Measurements from ENCODE around the gene SCN9A. TPM values are rescaled to one million over a fixed set of nuclear protein-coding genes. Genes with fewer than 3 reads are reported as not detected.

Gene SCN9A
- total RNA-seq, 2 experiments from 2014 or later: 0.14 to 0.17 TPM

- ChIA-PET POLR2A (no interaction called here), CTCF (no interaction called here)
- no peak for DNase-seq
- Mint-ChIP-seq H3K36me3 (ENCODE audit: low read depth) (no peaks in the 10 kb centered on the region), H3K9me3 (no peaks in the 10 kb centered on the region), H3K27ac (no peak overlapping the region), H3K27me3 (no peaks in the 10 kb centered on the region), H3K4me1 (ENCODE audit: low read depth) (no peaks in the 10 kb centered on the region), H3K4me3 (no peak overlapping the region)
- no peaks in the 10 kb centered on the region for H3K27me3 ChIP-seq (ENCODE audit: control insufficient read depth in 1 of 2, insufficient read depth in 2 of 2, low read length in 2 of 2)
- TF ChIP-seq, protein P1, sequence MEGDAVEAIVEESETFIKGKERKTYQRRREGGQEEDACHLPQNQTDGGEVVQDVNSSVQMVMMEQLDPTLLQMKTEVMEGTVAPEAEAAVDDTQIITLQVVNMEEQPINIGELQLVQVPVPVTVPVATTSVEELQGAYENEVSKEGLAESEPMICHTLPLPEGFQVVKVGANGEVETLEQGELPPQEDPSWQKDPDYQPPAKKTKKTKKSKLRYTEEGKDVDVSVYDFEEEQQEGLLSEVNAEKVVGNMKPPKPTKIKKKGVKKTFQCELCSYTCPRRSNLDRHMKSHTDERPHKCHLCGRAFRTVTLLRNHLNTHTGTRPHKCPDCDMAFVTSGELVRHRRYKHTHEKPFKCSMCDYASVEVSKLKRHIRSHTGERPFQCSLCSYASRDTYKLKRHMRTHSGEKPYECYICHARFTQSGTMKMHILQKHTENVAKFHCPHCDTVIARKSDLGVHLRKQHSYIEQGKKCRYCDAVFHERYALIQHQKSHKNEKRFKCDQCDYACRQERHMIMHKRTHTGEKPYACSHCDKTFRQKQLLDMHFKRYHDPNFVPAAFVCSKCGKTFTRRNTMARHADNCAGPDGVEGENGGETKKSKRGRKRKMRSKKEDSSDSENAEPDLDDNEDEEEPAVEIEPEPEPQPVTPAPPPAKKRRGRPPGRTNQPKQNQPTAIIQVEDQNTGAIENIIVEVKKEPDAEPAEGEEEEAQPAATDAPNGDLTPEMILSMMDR (IDR thresholded peaks at IDR 0.05): no peak
- intact Hi-C loops (cut with DNase I, micrococcal nuclease): no loop called here
- no peaks in the 10 kb centered on the region for H3K4me1 ChIP-seq (ENCODE audit: insufficient read depth, low read length)
- no peaks in the 10 kb centered on the region for H3K36me3 ChIP-seq (ENCODE audit: insufficient read depth, low read length)
- ATAC-seq (ENCODE audit: poor library complexity): no peak
- no peak overlapping the region for H3K4me3 ChIP-seq (ENCODE audit: low read length)
- H3K9me3 ChIP-seq (ENCODE audit: control insufficient read depth in 1 of 2, insufficient read depth in 1 of 2, low read length in 2 of 2): no peaks in the 10 kb centered on the region
- no peak overlapping the region for H3K27ac ChIP-seq (ENCODE audit: low read depth in 1 of 2, low read length in 2 of 2)
These were observed 10.5 kb downstream of the SCN9A start for GRCh38 chr2:166365239-166365638.

- H3K36me3 ChIP-seq (ENCODE audit: insufficient read depth, low read length): no peaks in the 10 kb centered on the region
- no peaks in the 10 kb centered on the region for H3K4me1 Mint-ChIP-seq (ENCODE audit: low read depth)
- no peaks in the 10 kb centered on the region for H3K9me3 ChIP-seq (ENCODE audit: control insufficient read depth in 1 of 2, insufficient read depth in 1 of 2, low read length in 2 of 2)
- TF ChIP-seq, protein P1 (IDR thresholded peaks at IDR 0.05): no peak
- POLR2A ChIA-PET: no interaction called here
- H3K27ac Mint-ChIP-seq: no peak overlapping the region
- H3K27me3 ChIP-seq (ENCODE audit: control insufficient read depth in 1 of 2, insufficient read depth in 2 of 2, low read length in 2 of 2): no peaks in the 10 kb centered on the region
- H3K27ac ChIP-seq (ENCODE audit: low read depth in 1 of 2, low read length in 2 of 2): no peak overlapping the region
- DNase-seq (no peak), ATAC-seq (ENCODE audit: poor library complexity) (no peak)
- no peak overlapping the region for H3K4me3 Mint-ChIP-seq
- H3K27me3 Mint-ChIP-seq: no peaks in the 10 kb centered on the region
- no peaks in the 10 kb centered on the region for H3K9me3 Mint-ChIP-seq
- no peak overlapping the region for H3K4me3 ChIP-seq (ENCODE audit: low read length)
- no peaks in the 10 kb centered on the region for H3K4me1 ChIP-seq (ENCODE audit: insufficient read depth, low read length)
- no peaks in the 10 kb centered on the region for H3K36me3 Mint-ChIP-seq (ENCODE audit: low read depth)
- intact Hi-C loops (cut with DNase I, micrococcal nuclease): no loop called here
- CTCF ChIA-PET: no interaction called here
These were observed 11.1 kb downstream of the SCN9A start for GRCh38 chr2:166364476-166365161.

DNA sequence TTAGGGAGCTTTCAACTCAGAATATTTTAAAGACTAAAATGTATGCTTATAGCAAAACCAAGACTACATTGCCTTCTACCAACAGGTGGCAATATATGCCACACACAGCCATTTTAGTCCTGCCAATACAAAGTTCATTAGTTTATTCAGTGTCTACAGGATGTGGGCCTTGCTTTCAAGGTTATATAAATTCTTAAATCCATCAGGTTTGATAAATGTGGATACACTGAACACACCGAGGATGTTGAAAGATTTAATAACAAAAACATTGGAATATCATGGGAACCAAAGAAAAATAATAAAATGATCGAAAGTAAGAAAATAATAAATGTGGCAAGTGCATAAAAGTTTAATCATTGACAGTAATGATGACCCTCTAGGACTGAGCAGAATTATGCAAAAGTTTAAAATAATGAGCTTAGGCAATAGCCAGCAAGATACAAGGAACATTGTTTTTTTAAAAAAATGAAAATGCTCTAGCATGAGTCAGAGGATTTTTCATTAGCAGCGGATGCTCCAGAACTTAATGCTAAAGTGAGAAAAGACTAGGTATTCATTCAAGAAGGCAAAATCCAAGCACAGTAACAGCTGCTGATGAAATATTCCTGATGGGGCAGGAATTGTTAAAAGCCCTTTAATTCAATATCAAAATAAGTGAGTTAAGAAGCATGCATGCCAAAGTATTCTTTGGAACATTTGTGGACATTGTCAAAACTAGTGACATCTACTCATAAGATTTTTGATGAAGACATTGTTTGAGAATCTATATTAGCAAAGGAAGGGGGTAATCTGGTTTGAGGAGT is 14.2 kb downstream of the SCN9A start:
- no peaks in the 10 kb centered on the region for H3K4me1 ChIP-seq (ENCODE audit: insufficient read depth, low read length)
- DNase-seq: peak in 2 of 14 experiments; percentile 1 to 9
- Mint-ChIP-seq H3K36me3 (ENCODE audit: low read depth) (no peaks in the 10 kb centered on the region), H3K9me3 (no peaks in the 10 kb centered on the region), H3K27me3 (no peaks in the 10 kb centered on the region), H3K4me3 (no peak overlapping the region), H3K4me1 (ENCODE audit: low read depth) (no peaks in the 10 kb centered on the region), H3K27ac (no peak overlapping the region)
- H3K36me3 ChIP-seq (ENCODE audit: insufficient read depth, low read length): no peaks in the 10 kb centered on the region
- ChIA-PET POLR2A (no interaction called here), CTCF (no interaction called here)
- TF ChIP-seq, protein P1 (IDR thresholded peaks at IDR 0.05): no peak
- H3K27ac ChIP-seq (ENCODE audit: low read depth in 1 of 2, low read length in 2 of 2): no peak overlapping the region
- no peak overlapping the region for H3K4me3 ChIP-seq (ENCODE audit: low read length)
- ATAC-seq (ENCODE audit: poor library complexity): no peak
- H3K9me3 ChIP-seq (ENCODE audit: control insufficient read depth in 1 of 2, insufficient read depth in 1 of 2, low read length in 2 of 2): no peaks in the 10 kb centered on the region
- intact Hi-C loops (cut with DNase I, micrococcal nuclease): no loop called here
- no peaks in the 10 kb centered on the region for H3K27me3 ChIP-seq (ENCODE audit: control insufficient read depth in 1 of 2, insufficient read depth in 2 of 2, low read length in 2 of 2)

Measured in CD4-positive, alpha-beta T cell (primary cell).